ENCODE data around the gene HAND1.

GRCh38 chr5:154523104-154523503, 45.1 kb upstream of the HAND1 start:
- TF ChIP-seq CTCF (IDR thresholded peaks at IDR 0.05): no peak
- TF ChIP-seq POLR2AphosphoS5 (IDR thresholded peaks at IDR 0.05): no peak
- no peak for TF ChIP-seq POLR2A (IDR thresholded peaks at IDR 0.05)

Data from transverse colon (tissue), 4 donors.